ENCODE data around the gene ZNF641.
"Not testable (repeated sequence)": the region's sequence is repeated elsewhere in the genome, so short reads cannot be mapped to it uniquely, and the experiment has no call there.

Gene ZNF641

DNA sequence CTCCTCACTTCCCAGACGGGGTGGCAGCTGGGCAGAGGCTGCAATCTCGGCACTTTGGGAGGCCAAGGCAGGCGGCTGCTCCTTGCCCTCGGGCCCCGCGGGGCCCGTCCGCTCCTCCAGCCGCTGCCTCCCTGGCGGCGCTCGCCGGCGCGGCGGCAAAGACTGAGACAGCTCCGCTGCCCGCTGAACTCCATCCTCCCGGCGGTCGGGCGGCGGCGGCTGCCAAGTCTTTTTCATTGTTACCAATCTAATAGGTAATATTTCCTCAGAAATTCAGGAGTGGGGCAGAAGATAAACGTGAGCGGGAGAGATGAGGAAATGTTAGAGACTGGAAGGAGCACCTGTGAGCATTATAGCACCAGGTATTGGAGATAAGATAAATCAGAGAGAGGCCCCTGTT is 17.0 kb downstream of the ZNF641 start:
- FAIRE-seq, result not testable (repeated sequence)

DNA sequence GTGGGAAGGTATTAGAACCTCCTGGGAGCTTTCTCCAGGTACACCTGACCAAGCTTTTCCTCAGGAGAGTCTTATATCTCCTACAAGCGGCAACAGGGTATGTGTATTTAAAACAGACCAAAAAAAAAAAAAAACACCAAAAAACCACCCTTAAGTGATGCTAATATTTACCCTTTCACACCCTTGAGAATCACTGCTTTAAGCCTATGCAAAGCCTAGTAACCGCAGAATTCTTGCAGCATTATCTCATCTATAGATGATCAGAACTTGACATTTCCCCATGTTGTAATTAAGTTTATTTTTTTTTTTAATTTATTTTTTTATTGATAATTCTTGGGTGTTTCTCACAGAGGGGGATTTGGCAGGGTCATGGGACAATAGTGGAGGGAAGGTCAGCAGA is 19.3 kb downstream of the ZNF641 start:
- FAIRE-seq, result no peak

GRCh38 chr12:48329199-48329939 is 21.4 kb downstream of the ZNF641 start:
- FAIRE-seq, result no peak

GRCh38 chr12:48316491-48316890 is 34.2 kb downstream of the ZNF641 start:
- FAIRE-seq, result no peak

DNA sequence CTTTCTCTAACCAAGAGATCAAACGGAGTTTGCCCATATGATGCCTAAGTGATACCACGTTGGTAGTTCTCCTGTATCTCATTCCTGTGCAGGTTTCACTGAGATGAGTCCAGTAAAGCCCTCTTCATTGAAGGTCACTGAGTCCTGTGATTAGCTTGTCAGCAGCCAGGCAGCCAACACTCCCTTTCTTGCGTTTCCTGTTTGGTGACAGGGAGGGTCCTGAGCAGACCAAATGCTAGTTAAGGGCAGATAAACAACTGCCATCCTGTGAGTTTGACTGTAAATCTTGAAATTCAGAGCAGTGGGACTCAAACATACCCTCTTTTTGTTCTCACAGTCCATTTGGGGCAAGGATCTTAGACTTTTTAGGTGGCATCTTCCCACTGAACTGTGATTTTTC is 39.4 kb downstream of the ZNF641 start:
- FAIRE-seq, result no peak

DNA sequence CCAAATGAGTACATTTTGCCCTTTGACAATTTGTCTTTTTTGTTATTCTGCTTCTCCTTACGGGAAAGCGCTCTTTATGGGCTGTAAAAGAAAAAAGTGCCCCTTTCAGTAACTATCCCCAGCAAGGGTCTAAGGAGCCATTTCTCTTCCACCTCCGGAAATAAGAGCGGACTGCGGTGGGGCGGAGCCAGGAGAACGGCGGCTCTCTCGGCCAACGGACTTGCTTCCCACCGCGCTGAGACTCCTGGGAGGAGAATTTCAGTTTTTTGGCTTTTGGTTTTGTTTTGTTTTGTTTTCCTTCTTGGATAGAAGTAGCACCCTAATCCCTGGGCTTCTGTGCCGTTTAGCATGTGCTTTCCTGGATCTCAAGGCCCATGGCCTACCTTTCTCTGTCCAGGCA is 43.5 kb downstream of the ZNF641 start:
- FAIRE-seq, result no peak

GRCh38 chr12:48305190-48305589 is 45.5 kb downstream of the ZNF641 start:
- no peak for FAIRE-seq

- FAIRE-seq, result no peak
Measured at GRCh38 chr12:48302161-48302911, 48.4 kb downstream of the ZNF641 start.

DNA sequence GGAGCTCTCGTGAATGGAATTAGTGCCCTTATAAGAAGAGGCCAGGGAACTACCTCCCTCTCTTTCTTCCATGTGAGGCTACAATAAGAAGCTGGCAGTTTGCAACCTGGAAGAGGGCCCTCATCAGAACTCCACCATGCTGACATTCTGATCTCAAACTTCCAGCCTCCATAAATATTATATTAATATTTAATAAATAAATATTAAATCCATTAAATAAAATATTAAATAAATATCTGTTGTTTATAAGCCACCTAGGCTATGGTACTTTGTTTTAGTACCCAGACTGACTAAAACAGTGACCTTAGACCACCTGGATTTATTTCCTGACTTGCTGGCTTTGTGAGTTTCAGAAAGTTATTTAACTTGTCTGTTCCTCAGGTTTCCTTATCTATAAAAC is 49.9 kb downstream of the ZNF641 start:
- no peak for FAIRE-seq

GRCh38 chr12:48296586-48297282 is 54.0 kb downstream of the ZNF641 start:
- FAIRE-seq, result no peak

- no peak for FAIRE-seq
Measured at GRCh38 chr12:48292040-48292439, 58.7 kb downstream of the ZNF641 start.

GRCh38 chr12:48291511-48291910 is 59.2 kb downstream of the ZNF641 start:
- no peak for FAIRE-seq

DNA sequence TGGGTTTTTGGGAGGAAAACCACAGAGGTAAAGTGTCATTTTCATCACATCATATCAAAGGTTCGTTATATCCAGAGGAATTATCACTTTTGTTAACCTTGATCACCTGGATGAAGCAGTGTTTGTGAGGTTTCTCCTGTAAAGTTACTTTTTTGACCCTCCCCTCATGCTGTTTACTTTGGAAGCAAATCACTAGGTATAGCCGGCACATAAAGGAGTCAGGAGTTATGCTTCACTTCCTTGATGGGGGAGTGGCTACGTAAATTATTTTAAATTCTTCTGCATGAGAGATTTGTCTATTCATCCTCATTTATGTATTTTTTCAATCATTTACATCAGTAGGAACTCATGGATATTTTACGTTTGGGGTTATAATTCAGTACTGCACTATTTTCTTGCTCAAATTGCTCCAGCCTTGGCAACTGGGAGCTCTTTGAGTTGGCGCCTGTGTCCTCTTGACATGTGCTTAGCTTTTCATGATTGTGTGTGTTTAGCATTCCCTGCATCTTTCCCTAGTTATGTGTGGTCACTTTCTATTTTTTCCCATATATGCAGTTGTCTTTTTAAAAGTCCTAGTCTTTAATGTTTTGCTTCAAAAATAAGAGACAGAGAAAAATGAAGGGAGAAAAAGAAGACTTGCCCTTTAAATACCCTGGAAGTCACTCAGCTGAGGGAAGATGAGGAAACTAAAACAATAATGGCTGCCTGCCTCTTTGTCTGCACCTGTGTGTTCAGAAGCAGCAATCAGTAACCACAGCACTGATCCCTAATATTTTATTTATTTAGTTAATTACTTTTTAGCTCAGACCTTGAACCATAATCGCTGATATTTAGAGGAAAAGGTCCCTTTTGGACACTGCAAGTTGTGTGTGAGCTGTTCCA is 62.1 kb downstream of the ZNF641 start:
- FAIRE-seq, result no peak

All from TTC549 (cell line).